KMS-11 (cell line): ENCODE data around the gene TCAP.

Source experiments
- H2AFZ ChIP-seq: fragments of 200-600 bp; sonication (generic); 2 replicates; pipeline ENCODE4 v1.6.1; 2016; ENCODE audit warnings: antibody characterized with exemption, mixed run types, low read depth
- H3K27ac ChIP-seq: fragments of 200-600 bp; sonication (generic); 2 replicates; pipeline ENCODE4 v1.6.1; 2016; ENCODE audit warnings: mild to moderate bottlenecking, mixed run types
- H3K27me3 ChIP-seq: fragments of 200-600 bp; sonication (generic); 2 replicates; pipeline ENCODE4 v1.6.1; 2017; ENCODE audit warnings: mild to moderate bottlenecking, low read depth, mixed run types, moderate library complexity; ENCODE audit not compliant: insufficient read depth
- H3K36me3 ChIP-seq: fragments of 200-600 bp; sonication (generic); 2 replicates; pipeline ENCODE4 v1.6.1; 2017; ENCODE audit warnings: mild to moderate bottlenecking, mixed run types; ENCODE audit not compliant: insufficient read depth
- H3K4me1 ChIP-seq: fragments of 200-600 bp; sonication (generic); 2 replicates; pipeline ENCODE4 v1.6.1; 2016; ENCODE audit warnings: mild to moderate bottlenecking, low read depth, mixed run types; ENCODE audit not compliant: poor library complexity, severe bottlenecking
- H3K4me2 ChIP-seq: fragments of 200-600 bp; sonication (generic); 2 replicates; pipeline ENCODE4 v1.7.0; 2016; ENCODE audit warnings: mild to moderate bottlenecking, mixed run types
- H3K4me3 ChIP-seq: fragments of 200-600 bp; sonication (generic); IDR thresholded peaks from 2 replicates; pipeline ENCODE4 v1.6.1; 2017; ENCODE audit warnings: low read depth, low read length, mixed read lengths; ENCODE audit not compliant: insufficient read depth
- H3K79me2 ChIP-seq: fragments of 200-600 bp; sonication (generic); 2 replicates; pipeline ENCODE4 v1.6.1; 2016; ENCODE audit warnings: low read depth, mixed run types; ENCODE audit not compliant: insufficient read depth
- H3K9ac ChIP-seq: fragments of 200-600 bp; sonication (generic); 2 replicates; pipeline ENCODE4 v1.6.1; 2016; ENCODE audit warnings: mild to moderate bottlenecking, mixed run types
- H4K20me1 ChIP-seq: fragments of 200-600 bp; sonication (generic); 2 replicates; pipeline ENCODE4 v1.6.1; 2016; ENCODE audit warnings: mild to moderate bottlenecking, mixed run types; ENCODE audit not compliant: insufficient read depth
- TF ChIP-seq, protein P1 (sequence below): fragments of 200-600 bp; sonication (generic); conservative IDR thresholded peaks from 2 replicates; pipeline ENCODE4 v1.6.1; 2017; ENCODE audit warnings: low read depth, mild to moderate bottlenecking, antibody characterized with exemption, low read length, moderate library complexity, mixed read lengths

TCAP gene

DNA sequence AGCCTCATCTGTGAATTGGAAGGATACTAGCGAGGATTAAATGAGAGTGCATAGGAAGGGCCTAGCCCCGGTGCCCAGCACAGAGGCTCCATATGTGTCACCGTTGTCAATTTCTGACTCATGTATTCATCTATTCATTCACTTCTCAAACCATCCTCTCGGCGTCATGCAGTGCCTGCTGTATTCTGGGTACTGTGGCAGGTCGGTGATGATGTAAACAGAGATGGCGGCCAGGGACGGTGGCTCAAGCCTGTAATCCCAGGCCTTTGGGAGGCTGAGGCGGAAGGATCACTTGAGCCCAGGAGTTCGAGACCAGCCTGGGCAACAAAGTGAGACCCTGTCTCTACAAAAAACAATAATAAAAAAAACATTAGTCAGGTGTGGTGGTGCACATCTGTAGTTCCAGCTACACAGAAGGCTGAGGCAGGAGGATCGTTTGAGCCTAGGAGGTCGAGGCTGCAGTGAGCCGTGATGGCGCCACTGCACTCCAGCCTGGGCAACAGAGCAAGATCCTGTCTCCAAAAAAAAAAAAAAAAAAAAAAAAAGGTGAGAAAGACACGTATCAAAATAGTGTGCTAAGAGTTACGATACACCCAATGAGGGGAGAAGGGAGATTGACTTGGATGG, 42.7 kb upstream of the TCAP start:
- Histone ChIP-seq H3K36me3 (no peaks in the 10 kb centered on the region), H3K4me1 (peaks cover 37% of the 10 kb centered on the region), H3K9ac (no peak overlapping the region; the same call in 1 of the 2 replicates), H3K4me3 (no peak overlapping the region), H3K27ac (no peak overlapping the region), H4K20me1 (no peaks in the 10 kb centered on the region), H3K27me3 (no peaks in the 10 kb centered on the region), H3K4me2 (peak overlapping the region; percentile 67), H2AFZ (peak overlapping the region; percentile 62), H3K79me2 (no peaks in the 10 kb centered on the region)
- TF ChIP-seq, protein P1, sequence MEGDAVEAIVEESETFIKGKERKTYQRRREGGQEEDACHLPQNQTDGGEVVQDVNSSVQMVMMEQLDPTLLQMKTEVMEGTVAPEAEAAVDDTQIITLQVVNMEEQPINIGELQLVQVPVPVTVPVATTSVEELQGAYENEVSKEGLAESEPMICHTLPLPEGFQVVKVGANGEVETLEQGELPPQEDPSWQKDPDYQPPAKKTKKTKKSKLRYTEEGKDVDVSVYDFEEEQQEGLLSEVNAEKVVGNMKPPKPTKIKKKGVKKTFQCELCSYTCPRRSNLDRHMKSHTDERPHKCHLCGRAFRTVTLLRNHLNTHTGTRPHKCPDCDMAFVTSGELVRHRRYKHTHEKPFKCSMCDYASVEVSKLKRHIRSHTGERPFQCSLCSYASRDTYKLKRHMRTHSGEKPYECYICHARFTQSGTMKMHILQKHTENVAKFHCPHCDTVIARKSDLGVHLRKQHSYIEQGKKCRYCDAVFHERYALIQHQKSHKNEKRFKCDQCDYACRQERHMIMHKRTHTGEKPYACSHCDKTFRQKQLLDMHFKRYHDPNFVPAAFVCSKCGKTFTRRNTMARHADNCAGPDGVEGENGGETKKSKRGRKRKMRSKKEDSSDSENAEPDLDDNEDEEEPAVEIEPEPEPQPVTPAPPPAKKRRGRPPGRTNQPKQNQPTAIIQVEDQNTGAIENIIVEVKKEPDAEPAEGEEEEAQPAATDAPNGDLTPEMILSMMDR: no peak

DNA sequence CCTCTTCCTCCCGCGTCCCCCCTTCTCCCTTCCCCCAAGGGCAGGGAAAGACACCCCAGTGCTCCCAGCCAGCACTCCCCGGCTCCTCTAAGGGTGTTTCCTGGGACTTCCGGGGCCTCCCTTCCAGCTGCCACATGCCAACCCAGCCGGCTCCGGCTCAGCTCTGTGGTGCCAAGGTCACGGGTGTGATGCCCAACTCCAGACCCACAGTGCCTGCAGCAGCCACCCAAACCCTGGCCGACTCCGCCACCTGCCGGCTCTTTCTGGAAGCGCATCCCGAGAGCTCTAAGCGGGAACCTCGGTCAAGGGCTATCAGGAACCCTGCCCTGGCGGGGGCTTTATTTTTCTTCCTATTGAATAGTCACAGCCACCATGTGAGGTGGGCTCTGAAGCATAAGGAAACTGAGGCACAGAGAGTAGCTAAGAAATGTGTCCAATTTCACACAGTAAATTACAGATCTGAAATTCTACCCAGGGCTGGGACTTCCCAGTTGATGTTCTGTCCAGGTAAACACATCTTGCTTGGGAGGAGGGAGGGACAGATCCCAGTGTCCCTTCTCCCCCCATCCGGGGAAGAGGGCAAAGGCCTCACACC, 41.7 kb upstream of the TCAP start:
- Histone ChIP-seq H3K27ac (no peak overlapping the region), H3K4me2 (peak overlapping the region; percentile 67; the same call in 1 of the 2 replicates), H3K36me3 (no peaks in the 10 kb centered on the region), H3K4me1 (peaks cover 34% of the 10 kb centered on the region), H4K20me1 (no peaks in the 10 kb centered on the region), H2AFZ (peak overlapping the region; percentile 44; the same call in 1 of the 2 replicates), H3K4me3 (no peak overlapping the region), H3K27me3 (no peaks in the 10 kb centered on the region; the same call in 1 of the 2 replicates), H3K9ac (no peak overlapping the region), H3K79me2 (no peaks in the 10 kb centered on the region)
- TF ChIP-seq, protein P1: peak; percentile 96

DNA sequence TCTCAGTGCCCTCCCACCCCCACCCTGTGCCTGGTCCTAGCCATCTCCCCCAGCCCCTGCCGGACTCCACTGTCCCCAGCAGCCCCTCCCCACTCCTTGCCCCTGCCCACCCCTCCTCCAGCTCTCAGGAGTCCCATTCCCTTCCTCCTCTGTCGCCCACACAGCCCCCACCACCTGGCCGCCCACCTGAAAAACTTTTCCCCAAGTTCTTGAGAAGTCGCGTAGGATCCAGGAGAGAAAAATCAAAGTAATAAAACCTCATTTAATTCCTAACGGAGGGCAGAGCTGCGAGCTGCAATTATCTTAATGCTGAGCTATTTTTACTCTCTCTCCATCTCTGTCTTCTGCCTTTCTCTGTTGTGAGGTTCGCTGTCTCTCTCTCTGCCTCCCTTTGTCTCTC, 40.8 kb upstream of the TCAP start:
- no peak overlapping the region for H3K4me2 ChIP-seq
- H3K4me3 ChIP-seq: no peak overlapping the region
- H3K4me1 ChIP-seq: peaks cover 25% of the 10 kb centered on the region
- TF ChIP-seq, protein P1: no peak
- H3K27ac ChIP-seq: no peak overlapping the region
- no peaks in the 10 kb centered on the region for H3K36me3 ChIP-seq
- no peaks in the 10 kb centered on the region for H4K20me1 ChIP-seq
- peaks cover 3% of the 10 kb centered on the region; the same call in 1 of the 2 replicates for H3K27me3 ChIP-seq
- no peak overlapping the region for H3K9ac ChIP-seq
- no peaks in the 10 kb centered on the region for H3K79me2 ChIP-seq
- H2AFZ ChIP-seq: no peak overlapping the region

DNA sequence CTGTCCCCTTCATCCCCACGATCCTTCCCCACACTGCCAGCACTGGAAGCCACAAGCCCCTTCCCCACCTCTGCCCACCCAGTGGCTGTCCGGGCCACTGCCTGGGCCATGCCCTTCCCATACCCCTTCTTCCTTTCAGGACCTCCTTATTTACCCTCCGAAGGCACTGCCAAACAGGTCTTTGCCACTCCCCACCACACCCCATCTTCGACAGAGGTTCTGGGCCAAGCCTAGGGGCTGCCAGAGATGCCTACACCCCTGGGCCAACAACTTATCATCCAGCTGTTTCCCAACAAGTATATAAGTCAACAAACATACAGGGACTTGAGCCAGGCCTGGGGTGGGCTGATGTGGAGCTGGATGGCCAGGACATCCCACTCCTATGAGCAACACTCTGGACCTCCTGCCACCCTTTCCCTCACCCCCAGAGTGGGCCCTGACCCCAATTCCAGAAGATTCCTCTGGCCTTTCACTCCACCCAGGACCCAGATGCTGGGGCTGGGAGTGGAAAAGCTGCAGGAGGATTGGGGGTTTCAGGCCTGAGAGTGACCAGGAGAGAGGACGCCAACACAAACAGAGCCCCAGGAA, 39.9 kb upstream of the TCAP start:
- no peaks in the 10 kb centered on the region for H3K79me2 ChIP-seq
- H2AFZ ChIP-seq: no peak overlapping the region
- H3K4me1 ChIP-seq: peaks cover 20% of the 10 kb centered on the region
- H3K4me3 ChIP-seq: no peak overlapping the region
- TF ChIP-seq, protein P1: no peak
- no peaks in the 10 kb centered on the region for H4K20me1 ChIP-seq
- no peak overlapping the region for H3K27ac ChIP-seq
- H3K4me2 ChIP-seq: no peak overlapping the region
- no peak overlapping the region for H3K9ac ChIP-seq
- H3K36me3 ChIP-seq: no peaks in the 10 kb centered on the region
- H3K27me3 ChIP-seq: peaks cover 8% of the 10 kb centered on the region; the same call in 1 of the 2 replicates
